Measurements from ENCODE around the gene KRT26. TPM values are rescaled to one million over a fixed set of nuclear protein-coding genes. Genes with fewer than 3 reads are reported as not detected.

Gene KRT26
- total and polyA plus RNA-seq, 2 experiments from 2014 or later: not detected

- Histone ChIP-seq H3K79me2 (replicated peaks; ENCODE audit: insufficient read depth) (no peaks in the 10 kb centered on the region), H3K4me2 (no peak overlapping the region), H3F3A (replicated peaks; ENCODE audit: low read depth) (no peaks in the 10 kb centered on the region), H4K20me1 (replicated peaks; ENCODE audit: insufficient read depth) (no peaks in the 10 kb centered on the region), H3K27me3 (ENCODE audit: insufficient read depth) (no peaks in the 10 kb centered on the region), H3K4me1 (ENCODE audit: insufficient read depth) (no peaks in the 10 kb centered on the region), H3K4me3 (no peak overlapping the region), H3K9me2 (ENCODE audit: insufficient read depth) (no peaks in the 10 kb centered on the region), H3K36me3 (ENCODE audit: insufficient read depth) (no peaks in the 10 kb centered on the region), H2AFZ (no peak overlapping the region), H3K27ac (ENCODE audit: low read depth) (no peak overlapping the region)
- Mint-ChIP-seq H3K27me3 (ENCODE audit: insufficient read depth, low read depth, poor library complexity) (peaks cover 5% of the 10 kb centered on the region), H3K4me1 (peaks cover 3% of the 10 kb centered on the region; the same call in 1 of the 3 replicates), H3K9me3 (no peaks in the 10 kb centered on the region), H3K27ac (no peak overlapping the region), H3K4me3 (no peak overlapping the region), H3K36me3 (ENCODE audit: low read depth) (no peaks in the 10 kb centered on the region)
- no peak for DNase-seq (ENCODE audit: low spot score)
- no peak for ATAC-seq
- TF ChIP-seq EZH2 (IDR thresholded peaks at IDR 0.05; ENCODE audit: low read depth, unreplicated experiment): no peak
- TF ChIP-seq, protein P1, sequence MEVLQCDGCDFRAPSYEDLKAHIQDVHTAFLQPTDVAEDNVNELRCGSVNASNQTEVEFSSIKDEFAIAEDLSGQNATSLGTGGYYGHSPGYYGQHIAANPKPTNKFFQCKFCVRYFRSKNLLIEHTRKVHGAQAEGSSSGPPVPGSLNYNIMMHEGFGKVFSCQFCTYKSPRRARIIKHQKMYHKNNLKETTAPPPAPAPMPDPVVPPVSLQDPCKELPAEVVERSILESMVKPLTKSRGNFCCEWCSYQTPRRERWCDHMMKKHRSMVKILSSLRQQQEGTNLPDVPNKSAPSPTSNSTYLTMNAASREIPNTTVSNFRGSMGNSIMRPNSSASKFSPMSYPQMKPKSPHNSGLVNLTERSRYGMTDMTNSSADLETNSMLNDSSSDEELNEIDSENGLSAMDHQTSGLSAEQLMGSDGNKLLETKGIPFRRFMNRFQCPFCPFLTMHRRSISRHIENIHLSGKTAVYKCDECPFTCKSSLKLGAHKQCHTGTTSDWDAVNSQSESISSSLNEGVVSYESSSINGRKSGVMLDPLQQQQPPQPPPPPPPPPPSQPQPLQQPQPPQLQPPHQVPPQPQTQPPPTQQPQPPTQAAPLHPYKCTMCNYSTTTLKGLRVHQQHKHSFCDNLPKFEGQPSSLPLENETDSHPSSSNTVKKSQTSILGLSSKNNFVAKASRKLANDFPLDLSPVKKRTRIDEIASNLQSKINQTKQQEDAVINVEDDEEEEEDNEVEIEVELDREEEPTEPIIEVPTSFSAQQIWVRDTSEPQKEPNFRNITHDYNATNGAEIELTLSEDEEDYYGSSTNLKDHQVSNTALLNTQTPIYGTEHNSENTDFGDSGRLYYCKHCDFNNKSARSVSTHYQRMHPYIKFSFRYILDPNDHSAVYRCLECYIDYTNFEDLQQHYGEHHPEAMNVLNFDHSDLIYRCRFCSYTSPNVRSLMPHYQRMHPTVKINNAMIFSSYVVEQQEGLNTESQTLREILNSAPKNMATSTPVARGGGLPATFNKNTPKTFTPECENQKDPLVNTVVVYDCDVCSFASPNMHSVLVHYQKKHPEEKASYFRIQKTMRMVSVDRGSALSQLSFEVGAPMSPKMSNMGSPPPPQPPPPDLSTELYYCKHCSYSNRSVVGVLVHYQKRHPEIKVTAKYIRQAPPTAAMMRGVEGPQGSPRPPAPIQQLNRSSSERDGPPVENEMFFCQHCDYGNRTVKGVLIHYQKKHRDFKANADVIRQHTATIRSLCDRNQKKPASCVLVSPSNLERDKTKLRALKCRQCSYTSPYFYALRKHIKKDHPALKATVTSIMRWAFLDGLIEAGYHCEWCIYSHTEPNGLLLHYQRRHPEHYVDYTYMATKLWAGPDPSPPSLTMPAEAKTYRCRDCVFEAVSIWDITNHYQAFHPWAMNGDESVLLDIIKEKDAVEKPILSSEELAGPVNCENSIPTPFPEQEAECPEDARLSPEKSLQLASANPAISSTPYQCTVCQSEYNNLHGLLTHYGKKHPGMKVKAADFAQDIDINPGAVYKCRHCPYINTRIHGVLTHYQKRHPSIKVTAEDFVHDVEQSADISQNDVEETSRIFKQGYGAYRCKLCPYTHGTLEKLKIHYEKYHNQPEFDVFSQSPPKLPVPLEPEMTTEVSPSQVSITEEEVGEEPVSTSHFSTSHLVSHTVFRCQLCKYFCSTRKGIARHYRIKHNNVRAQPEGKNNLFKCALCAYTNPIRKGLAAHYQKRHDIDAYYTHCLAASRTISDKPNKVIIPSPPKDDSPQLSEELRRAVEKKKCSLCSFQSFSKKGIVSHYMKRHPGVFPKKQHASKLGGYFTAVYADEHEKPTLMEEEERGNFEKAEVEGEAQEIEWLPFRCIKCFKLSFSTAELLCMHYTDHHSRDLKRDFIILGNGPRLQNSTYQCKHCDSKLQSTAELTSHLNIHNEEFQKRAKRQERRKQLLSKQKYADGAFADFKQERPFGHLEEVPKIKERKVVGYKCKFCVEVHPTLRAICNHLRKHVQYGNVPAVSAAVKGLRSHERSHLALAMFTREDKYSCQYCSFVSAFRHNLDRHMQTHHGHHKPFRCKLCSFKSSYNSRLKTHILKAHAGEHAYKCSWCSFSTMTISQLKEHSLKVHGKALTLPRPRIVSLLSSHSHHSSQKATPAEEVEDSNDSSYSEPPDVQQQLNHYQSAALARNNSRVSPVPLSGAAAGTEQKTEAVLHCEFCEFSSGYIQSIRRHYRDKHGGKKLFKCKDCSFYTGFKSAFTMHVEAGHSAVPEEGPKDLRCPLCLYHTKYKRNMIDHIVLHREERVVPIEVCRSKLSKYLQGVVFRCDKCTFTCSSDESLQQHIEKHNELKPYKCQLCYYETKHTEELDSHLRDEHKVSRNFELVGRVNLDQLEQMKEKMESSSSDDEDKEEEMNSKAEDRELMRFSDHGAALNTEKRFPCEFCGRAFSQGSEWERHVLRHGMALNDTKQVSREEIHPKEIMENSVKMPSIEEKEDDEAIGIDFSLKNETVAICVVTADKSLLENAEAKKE (CRISPR knock-in tag; IDR thresholded peaks at IDR 0.05): no peak
- TF ChIP-seq ZNF114 (CRISPR knock-in tag; IDR thresholded peaks at IDR 0.05): no peak
- TF ChIP-seq JUNB (IDR thresholded peaks at IDR 0.05; ENCODE audit: unreplicated experiment): no peak
- TF ChIP-seq CREB1 (CRISPR knock-in tag; IDR thresholded peaks at IDR 0.05; ENCODE audit: low read depth): no peak
- TF ChIP-seq, protein P2, sequence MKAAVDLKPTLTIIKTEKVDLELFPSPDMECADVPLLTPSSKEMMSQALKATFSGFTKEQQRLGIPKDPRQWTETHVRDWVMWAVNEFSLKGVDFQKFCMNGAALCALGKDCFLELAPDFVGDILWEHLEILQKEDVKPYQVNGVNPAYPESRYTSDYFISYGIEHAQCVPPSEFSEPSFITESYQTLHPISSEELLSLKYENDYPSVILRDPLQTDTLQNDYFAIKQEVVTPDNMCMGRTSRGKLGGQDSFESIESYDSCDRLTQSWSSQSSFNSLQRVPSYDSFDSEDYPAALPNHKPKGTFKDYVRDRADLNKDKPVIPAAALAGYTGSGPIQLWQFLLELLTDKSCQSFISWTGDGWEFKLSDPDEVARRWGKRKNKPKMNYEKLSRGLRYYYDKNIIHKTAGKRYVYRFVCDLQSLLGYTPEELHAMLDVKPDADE (IDR thresholded peaks at IDR 0.05): no peak
- TF ChIP-seq NANOG (IDR thresholded peaks at IDR 0.05; ENCODE audit: borderline replicate concordance): no peak
- TF ChIP-seq ZNF331 (CRISPR knock-in tag; IDR thresholded peaks at IDR 0.05; ENCODE audit: low read depth): no peak
- TF ChIP-seq STAT1 (IDR thresholded peaks at IDR 0.05; ENCODE audit: unreplicated experiment): no peak
- no peak for TF ChIP-seq EZH2phosphoT487 (IDR thresholded peaks at IDR 0.05; ENCODE audit: unreplicated experiment)
- TF ChIP-seq, protein P3, sequence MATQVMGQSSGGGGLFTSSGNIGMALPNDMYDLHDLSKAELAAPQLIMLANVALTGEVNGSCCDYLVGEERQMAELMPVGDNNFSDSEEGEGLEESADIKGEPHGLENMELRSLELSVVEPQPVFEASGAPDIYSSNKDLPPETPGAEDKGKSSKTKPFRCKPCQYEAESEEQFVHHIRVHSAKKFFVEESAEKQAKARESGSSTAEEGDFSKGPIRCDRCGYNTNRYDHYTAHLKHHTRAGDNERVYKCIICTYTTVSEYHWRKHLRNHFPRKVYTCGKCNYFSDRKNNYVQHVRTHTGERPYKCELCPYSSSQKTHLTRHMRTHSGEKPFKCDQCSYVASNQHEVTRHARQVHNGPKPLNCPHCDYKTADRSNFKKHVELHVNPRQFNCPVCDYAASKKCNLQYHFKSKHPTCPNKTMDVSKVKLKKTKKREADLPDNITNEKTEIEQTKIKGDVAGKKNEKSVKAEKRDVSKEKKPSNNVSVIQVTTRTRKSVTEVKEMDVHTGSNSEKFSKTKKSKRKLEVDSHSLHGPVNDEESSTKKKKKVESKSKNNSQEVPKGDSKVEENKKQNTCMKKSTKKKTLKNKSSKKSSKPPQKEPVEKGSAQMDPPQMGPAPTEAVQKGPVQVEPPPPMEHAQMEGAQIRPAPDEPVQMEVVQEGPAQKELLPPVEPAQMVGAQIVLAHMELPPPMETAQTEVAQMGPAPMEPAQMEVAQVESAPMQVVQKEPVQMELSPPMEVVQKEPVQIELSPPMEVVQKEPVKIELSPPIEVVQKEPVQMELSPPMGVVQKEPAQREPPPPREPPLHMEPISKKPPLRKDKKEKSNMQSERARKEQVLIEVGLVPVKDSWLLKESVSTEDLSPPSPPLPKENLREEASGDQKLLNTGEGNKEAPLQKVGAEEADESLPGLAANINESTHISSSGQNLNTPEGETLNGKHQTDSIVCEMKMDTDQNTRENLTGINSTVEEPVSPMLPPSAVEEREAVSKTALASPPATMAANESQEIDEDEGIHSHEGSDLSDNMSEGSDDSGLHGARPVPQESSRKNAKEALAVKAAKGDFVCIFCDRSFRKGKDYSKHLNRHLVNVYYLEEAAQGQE (IDR thresholded peaks at IDR 0.05; ENCODE audit: unreplicated experiment): no peak
- no peak for TF ChIP-seq CTCF (conservative IDR thresholded peaks at IDR 0.05; ENCODE audit: low read depth in 2 of 2)
Observed at GRCh38 chr17:40795019-40795667, 23.1 kb upstream of the KRT26 start.

Measured in GM23338 (cell line).